ENCODE data around the gene CTNNBL1. TPM values are rescaled to one million over a fixed set of nuclear protein-coding genes. Genes with fewer than 3 reads are reported as not detected.
"Not testable (repeated sequence)": the region's sequence is repeated elsewhere in the genome, so short reads cannot be mapped to it uniquely, and the experiment has no call there.

CTNNBL1 gene
- total RNA-seq, 1 donor from 2014 or later = 31.3 TPM

DNA sequence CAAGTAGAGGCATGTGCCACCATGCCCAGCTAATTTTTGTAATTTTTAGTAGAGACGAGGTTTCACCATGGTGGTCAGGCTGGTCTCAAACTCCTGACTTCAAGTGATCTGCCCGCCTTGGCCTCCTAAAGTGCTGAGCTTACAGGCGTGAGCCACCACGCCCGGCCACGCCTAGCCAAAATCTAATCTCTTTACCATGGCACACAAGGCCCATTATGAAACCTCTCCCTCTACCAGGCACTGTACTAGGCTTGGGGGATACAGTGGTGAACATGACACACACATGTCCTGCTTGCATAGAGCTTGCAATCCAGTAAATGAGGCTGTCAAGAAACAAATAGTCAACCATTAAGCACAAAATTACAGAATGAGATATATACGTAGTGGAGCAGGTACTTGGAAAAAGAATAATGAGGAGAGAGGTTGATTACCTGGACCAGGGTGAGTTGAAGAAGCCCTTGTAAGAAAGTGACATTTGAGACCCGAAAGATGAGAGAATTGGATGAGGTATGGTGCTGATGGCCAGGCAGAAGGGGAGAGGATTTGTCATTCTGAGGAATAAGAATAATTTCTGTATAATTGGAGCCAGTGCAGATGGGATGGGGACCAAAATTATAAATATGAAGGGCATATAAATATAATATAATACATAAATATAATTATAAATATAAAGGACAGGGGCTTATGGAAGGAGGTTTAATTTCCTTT, 1.2 kb upstream of the CTNNBL1 start:
- Histone ChIP-seq H3K9ac (ENCODE audit: low read depth in 1 of 3, low read length in 3 of 3) (no peak overlapping the region), H3K27ac (ENCODE audit: low read depth, low read length) (no peak overlapping the region), H3K9me3 (ENCODE audit: control insufficient read depth in 3 of 3, low read length in 3 of 3) (no peaks in the 10 kb centered on the region), H3K4me1 (ENCODE audit: control insufficient read depth in 3 of 3, insufficient read depth in 3 of 3, low read length in 3 of 3) (peaks cover 6 to 13% (median 12%) of the 10 kb centered on the region in 3 donors), H3K4me3 (ENCODE audit: low read length in 3 of 3) (no peak overlapping the region), H3K27me3 (ENCODE audit: control insufficient read depth in 3 of 3, insufficient read depth in 3 of 3, low read length in 3 of 3) (peaks cover 0 to 2% (median 0%) of the 10 kb centered on the region in 3 donors), H3K36me3 (ENCODE audit: control insufficient read depth in 3 of 3, insufficient read depth in 3 of 3, low read length in 3 of 3) (no peaks in the 10 kb centered on the region)

GRCh38 chr20:37693242-37693634, 592 bp upstream of the CTNNBL1 start:
- no peak overlapping the region for H3K27ac ChIP-seq (ENCODE audit: low read depth, low read length)
- no peaks in the 10 kb centered on the region for H3K9me3 ChIP-seq (ENCODE audit: control insufficient read depth in 3 of 3, low read length in 3 of 3)
- peaks cover 6 to 13% (median 12%) of the 10 kb centered on the region in 3 donors for H3K4me1 ChIP-seq (ENCODE audit: control insufficient read depth in 3 of 3, insufficient read depth in 3 of 3, low read length in 3 of 3)
- peak overlapping the region in 1 of 3 donors; percentile 40 for H3K9ac ChIP-seq (ENCODE audit: low read depth in 1 of 3, low read length in 3 of 3)
- peaks cover 0 to 2% (median 0%) of the 10 kb centered on the region in 3 donors for H3K27me3 ChIP-seq (ENCODE audit: control insufficient read depth in 3 of 3, insufficient read depth in 3 of 3, low read length in 3 of 3)
- no peaks in the 10 kb centered on the region for H3K36me3 ChIP-seq (ENCODE audit: control insufficient read depth in 3 of 3, insufficient read depth in 3 of 3, low read length in 3 of 3)
- H3K4me3 ChIP-seq (ENCODE audit: low read length in 3 of 3) = peak overlapping the region; percentile 63 to 97 (median 80)

- Histone ChIP-seq H3K9ac (ENCODE audit: low read depth in 1 of 3, low read length in 3 of 3) (no peak overlapping the region), H3K36me3 (ENCODE audit: control insufficient read depth in 3 of 3, insufficient read depth in 3 of 3, low read length in 3 of 3) (no peaks in the 10 kb centered on the region), H3K9me3 (ENCODE audit: control insufficient read depth in 3 of 3, low read length in 3 of 3) (no peaks in the 10 kb centered on the region), H3K27ac (ENCODE audit: low read depth, low read length) (no peak overlapping the region), H3K4me1 (ENCODE audit: control insufficient read depth in 3 of 3, insufficient read depth in 3 of 3, low read length in 3 of 3) (peaks cover 10 to 18% (median 16%) of the 10 kb centered on the region in 3 donors), H3K27me3 (ENCODE audit: control insufficient read depth in 3 of 3, insufficient read depth in 3 of 3, low read length in 3 of 3) (no peaks in the 10 kb centered on the region), H3K4me3 (ENCODE audit: low read length in 3 of 3) (no peak overlapping the region)
Measured at GRCh38 chr20:37695684-37696342, 2.0 kb downstream of the CTNNBL1 start.

GRCh38 chr20:37697314-37697713, 3.5 kb downstream of the CTNNBL1 start:
- Histone ChIP-seq H3K27me3 (ENCODE audit: control insufficient read depth in 3 of 3, insufficient read depth in 3 of 3, low read length in 3 of 3) (no peaks in the 10 kb centered on the region), H3K36me3 (ENCODE audit: control insufficient read depth in 3 of 3, insufficient read depth in 3 of 3, low read length in 3 of 3) (no peaks in the 10 kb centered on the region), H3K9me3 (ENCODE audit: control insufficient read depth in 3 of 3, low read length in 3 of 3) (no peaks in the 10 kb centered on the region), H3K9ac (ENCODE audit: low read depth in 1 of 3, low read length in 3 of 3) (no peak overlapping the region), H3K27ac (ENCODE audit: low read depth, low read length) (no peak overlapping the region), H3K4me3 (ENCODE audit: low read length in 3 of 3) (no peak overlapping the region), H3K4me1 (ENCODE audit: control insufficient read depth in 3 of 3, insufficient read depth in 3 of 3, low read length in 3 of 3) (peaks cover 10 to 18% (median 16%) of the 10 kb centered on the region in 3 donors)

DNA sequence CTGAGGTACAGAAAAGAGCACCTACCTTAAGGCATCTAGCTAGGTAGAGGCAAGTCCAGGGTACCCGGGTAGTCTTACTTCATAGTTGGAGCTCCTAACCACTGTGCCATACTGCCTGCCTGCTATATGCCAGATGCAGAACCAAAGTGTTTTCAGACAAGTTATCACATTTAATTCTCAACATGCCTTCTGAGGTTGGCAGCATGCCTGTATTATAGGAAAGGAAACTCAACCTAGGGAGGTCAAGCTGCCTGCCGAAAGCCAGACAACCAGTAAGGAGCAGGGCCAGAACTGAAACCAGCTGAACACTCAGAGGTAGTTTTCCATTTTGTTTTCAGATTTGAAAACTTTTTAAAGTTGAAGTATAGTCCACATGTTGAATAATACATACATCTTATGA, 5.4 kb downstream of the CTNNBL1 start:
- H3K36me3 ChIP-seq (ENCODE audit: control insufficient read depth in 3 of 3, insufficient read depth in 3 of 3, low read length in 3 of 3) = no peaks in the 10 kb centered on the region

GRCh38 chr20:37700301-37700700, 6.5 kb downstream of the CTNNBL1 start:
- Histone ChIP-seq H3K4me1 (ENCODE audit: control insufficient read depth in 3 of 3, insufficient read depth in 3 of 3, low read length in 3 of 3) (peaks cover 4 to 8% (median 8%) of the 10 kb centered on the region in 3 donors), H3K27ac (ENCODE audit: low read depth, low read length) (no peak overlapping the region)

More for the DNA sequence above, 5.4 kb downstream of the CTNNBL1 start:
- peaks cover 10 to 17% (median 13%) of the 10 kb centered on the region in 3 donors for H3K4me1 ChIP-seq (ENCODE audit: control insufficient read depth in 3 of 3, insufficient read depth in 3 of 3, low read length in 3 of 3)
- no peak overlapping the region for H3K9ac ChIP-seq (ENCODE audit: low read depth in 1 of 3, low read length in 3 of 3)
- no peaks in the 10 kb centered on the region for H3K27me3 ChIP-seq (ENCODE audit: control insufficient read depth in 3 of 3, insufficient read depth in 3 of 3, low read length in 3 of 3)
- no peak overlapping the region for H3K4me3 ChIP-seq (ENCODE audit: low read length in 3 of 3)
- H3K27ac ChIP-seq (ENCODE audit: low read depth, low read length) = no peak overlapping the region
- H3K9me3 ChIP-seq (ENCODE audit: control insufficient read depth in 3 of 3, low read length in 3 of 3) = no peaks in the 10 kb centered on the region

GRCh38 chr20:37701676-37702075, 7.8 kb downstream of the CTNNBL1 start:
- not testable (repeated sequence) for H3K27me3 ChIP-seq (ENCODE audit: control insufficient read depth in 3 of 3, insufficient read depth in 3 of 3, low read length in 3 of 3); H3K9me3 ChIP-seq (ENCODE audit: control insufficient read depth in 3 of 3, low read length in 3 of 3); H3K4me1 ChIP-seq (ENCODE audit: control insufficient read depth in 3 of 3, insufficient read depth in 3 of 3, low read length in 3 of 3); H3K36me3 ChIP-seq (ENCODE audit: control insufficient read depth in 3 of 3, insufficient read depth in 3 of 3, low read length in 3 of 3); H3K27ac ChIP-seq (ENCODE audit: low read depth, low read length); H3K9ac ChIP-seq (ENCODE audit: low read depth in 1 of 3, low read length in 3 of 3); H3K4me3 ChIP-seq (ENCODE audit: low read length in 3 of 3)

More at GRCh38 chr20:37700301-37700700, 6.5 kb downstream of the CTNNBL1 start:
- Histone ChIP-seq H3K4me3 (ENCODE audit: low read length in 3 of 3) (no peak overlapping the region), H3K9ac (ENCODE audit: low read depth in 1 of 3, low read length in 3 of 3) (no peak overlapping the region), H3K9me3 (ENCODE audit: control insufficient read depth in 3 of 3, low read length in 3 of 3) (no peaks in the 10 kb centered on the region), H3K27me3 (ENCODE audit: control insufficient read depth in 3 of 3, insufficient read depth in 3 of 3, low read length in 3 of 3) (no peaks in the 10 kb centered on the region), H3K36me3 (ENCODE audit: control insufficient read depth in 3 of 3, insufficient read depth in 3 of 3, low read length in 3 of 3) (no peaks in the 10 kb centered on the region)

- Histone ChIP-seq H3K36me3 (ENCODE audit: control insufficient read depth in 3 of 3, insufficient read depth in 3 of 3, low read length in 3 of 3) (no peaks in the 10 kb centered on the region), H3K9ac (ENCODE audit: low read depth in 1 of 3, low read length in 3 of 3) (no peak overlapping the region), H3K27ac (ENCODE audit: low read depth, low read length) (no peak overlapping the region), H3K9me3 (ENCODE audit: control insufficient read depth in 3 of 3, low read length in 3 of 3) (no peaks in the 10 kb centered on the region), H3K27me3 (ENCODE audit: control insufficient read depth in 3 of 3, insufficient read depth in 3 of 3, low read length in 3 of 3) (no peaks in the 10 kb centered on the region), H3K4me1 (ENCODE audit: control insufficient read depth in 3 of 3, insufficient read depth in 3 of 3, low read length in 3 of 3) (peaks cover 4 to 5% (median 4%) of the 10 kb centered on the region in 3 donors), H3K4me3 (ENCODE audit: low read length in 3 of 3) (no peak overlapping the region)
Measured at GRCh38 chr20:37702403-37703034, 8.7 kb downstream of the CTNNBL1 start.

GRCh38 chr20:37703035-37703845, 9.4 kb downstream of the CTNNBL1 start:
- Histone ChIP-seq H3K4me1 (ENCODE audit: control insufficient read depth in 3 of 3, insufficient read depth in 3 of 3, low read length in 3 of 3) (peaks cover 4 to 5% (median 4%) of the 10 kb centered on the region in 3 donors), H3K9ac (ENCODE audit: low read depth in 1 of 3, low read length in 3 of 3) (no peak overlapping the region), H3K4me3 (ENCODE audit: low read length in 3 of 3) (no peak overlapping the region), H3K36me3 (ENCODE audit: control insufficient read depth in 3 of 3, insufficient read depth in 3 of 3, low read length in 3 of 3) (no peaks in the 10 kb centered on the region), H3K27ac (ENCODE audit: low read depth, low read length) (no peak overlapping the region), H3K9me3 (ENCODE audit: control insufficient read depth in 3 of 3, low read length in 3 of 3) (no peaks in the 10 kb centered on the region), H3K27me3 (ENCODE audit: control insufficient read depth in 3 of 3, insufficient read depth in 3 of 3, low read length in 3 of 3) (no peaks in the 10 kb centered on the region)
